K562 (cell line): ENCODE measurements around the gene OVOL1.

ENCODE experiments used
- ARNT ChIP-seq, 2 experiments: fragments of 450-650 bp; IDR thresholded peaks; 2 replicates each; pipeline ENCODE4 v1.6.1; 2016; ENCODE audit warnings: mild to moderate bottlenecking in 1 of 2
- CHCHD3 ChIP-seq: fragments of 250-450 bp; sonication (Bioruptor Pico); IDR thresholded peaks from 2 replicates; pipeline ENCODE4 v2.1.2; 2022; ENCODE audit warnings: mild to moderate bottlenecking
- CTCF ChIP-seq, 3 experiments: IDR thresholded peaks in 2 of 3; conservative IDR thresholded peaks in 1 of 3; 2 replicates each; pipeline ENCODE4 v1.5.1; 2011 to 2012; ENCODE audit warnings: low read length in 3 of 3, mild to moderate bottlenecking in 3 of 3, control low read depth in 2 of 3, improper control_type of control experiment in 1 of 3, inconsistent platforms in 1 of 3, low read depth in 1 of 3, mixed read lengths in 1 of 3, moderate library complexity in 1 of 3; ENCODE audit not compliant: insufficient read depth in 2 of 3
- EGR1 ChIP-seq: fragments of 450-650 bp; conservative IDR thresholded peaks from 2 replicates; pipeline ENCODE4 v1.6.1; 2017; ENCODE audit warnings: mild to moderate bottlenecking
- NCOA4 ChIP-seq: fragments of 450-650 bp; IDR thresholded peaks from 2 replicates; pipeline ENCODE4 v1.6.1; 2018; ENCODE audit warnings: mild to moderate bottlenecking; ENCODE audit not compliant: partially characterized antibody
- NR2C2 ChIP-seq, 2 experiments: fragments of 200-800 bp in 1 of 2; sonication (Bioruptor generic) in 1 of 2; sonication (generic) in 1 of 2; formaldehyde crosslinking in 1 of 2; IDR thresholded peaks; 2 replicates each; pipeline versions ENCODE4 v1.6.1 to v1.8.0; 2016 to 2022; ENCODE audit warnings: mild to moderate bottlenecking in 1 of 2, missing compliant biosample characterization in 1 of 2, missing genetic modification characterization in 1 of 2, missing genetic modification reagents in 1 of 2
- POLR2AphosphoS5 ChIP-seq: IDR thresholded peaks from 2 replicates; pipeline ENCODE4 v1.6.1; 2011; ENCODE audit warnings: mild to moderate bottlenecking, low read depth, low read length, moderate library complexity; ENCODE audit not compliant: control insufficient read depth, insufficient read depth
- RAD21 ChIP-seq, 2 experiments: fragments of 250-450 bp in 1 of 2; fragments of 450-650 bp in 1 of 2; sonication (Bioruptor Pico) in 1 of 2; formaldehyde crosslinking in 1 of 2; IDR thresholded peaks in 1 of 2; conservative IDR thresholded peaks in 1 of 2; 2 replicates each; pipeline versions ENCODE4 v1.4.0 to v1.8.0; 2020 to 2022; ENCODE audit warnings: mild to moderate bottlenecking in 2 of 2, moderate library complexity in 1 of 2
- RBM25 ChIP-seq: fragments of 200-400 bp; formaldehyde crosslinking; IDR thresholded peaks from 2 replicates; pipeline ENCODE4 v1.6.1; 2018; ENCODE audit warnings: low read length, low read depth, moderate library complexity; ENCODE audit not compliant: severe bottlenecking

DNA sequence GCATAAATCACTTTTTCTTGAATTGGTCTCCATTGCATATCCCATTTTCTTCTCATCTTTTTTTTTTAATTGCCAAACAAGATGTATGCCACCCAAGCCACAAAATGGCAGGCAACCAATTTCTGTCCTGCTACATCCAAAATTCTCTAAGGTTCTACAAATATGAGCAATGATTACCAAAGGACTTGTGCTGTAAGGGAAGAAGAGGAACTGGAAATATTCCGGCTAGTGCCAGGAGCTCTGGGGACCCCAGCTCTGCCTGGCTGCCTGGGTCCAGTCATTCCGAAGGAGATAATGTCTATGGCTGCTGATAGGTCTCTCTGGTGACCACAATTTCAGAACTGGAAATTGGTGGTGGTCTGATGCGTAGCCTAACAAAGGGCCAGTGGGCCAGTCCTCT, 29.8 kb downstream of the OVOL1 start:
- TF ChIP-seq CTCF (IDR thresholded peaks at IDR 0.05 in 2 of 3, conservative IDR thresholded peaks at IDR 0.05 in 1 of 3; ENCODE audit: insufficient read depth in 2 of 3, low read depth in 1 of 3, low read length in 3 of 3) (no peak), CHCHD3 (CRISPR knock-in tag) (no peak), EGR1 (no peak), POLR2AphosphoS5 (no peak), ARNT (IDR thresholded peaks at IDR 0.05) (no peak), RAD21 (CRISPR knock-in tag; conservative IDR thresholded peaks at IDR 0.05 in 1 of 2, IDR thresholded peaks at IDR 0.05 in 1 of 2) (no peak), NR2C2 (CRISPR knock-in tag; IDR thresholded peaks at IDR 0.05) (no peak), NR2C2 (tag; IDR thresholded peaks at IDR 0.05) (no peak), NCOA4 (no peak), RBM25 (no peak)
